Measurements from ENCODE around the gene FYN.

DNA sequence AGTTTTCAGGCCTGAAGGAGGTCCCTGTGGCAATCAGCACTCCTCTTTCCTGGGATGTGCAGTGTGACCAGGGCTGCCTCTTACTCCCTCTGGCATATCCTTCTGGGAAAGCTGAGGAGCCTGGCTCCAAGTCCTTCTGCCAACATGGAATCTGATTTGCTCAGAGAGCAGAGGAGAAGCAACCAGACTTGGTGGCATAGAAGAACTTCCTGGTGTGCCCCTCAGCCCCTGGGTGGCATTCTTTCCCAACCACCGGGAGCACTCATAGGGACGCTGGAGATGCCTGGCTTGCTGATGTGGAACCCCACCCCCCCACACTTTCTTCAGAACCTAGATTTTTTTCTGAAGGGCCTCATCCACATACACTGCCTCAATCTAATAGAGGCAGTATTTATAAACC lies 160.0 kb downstream of the FYN start:
- TF ChIP-seq, protein P1, sequence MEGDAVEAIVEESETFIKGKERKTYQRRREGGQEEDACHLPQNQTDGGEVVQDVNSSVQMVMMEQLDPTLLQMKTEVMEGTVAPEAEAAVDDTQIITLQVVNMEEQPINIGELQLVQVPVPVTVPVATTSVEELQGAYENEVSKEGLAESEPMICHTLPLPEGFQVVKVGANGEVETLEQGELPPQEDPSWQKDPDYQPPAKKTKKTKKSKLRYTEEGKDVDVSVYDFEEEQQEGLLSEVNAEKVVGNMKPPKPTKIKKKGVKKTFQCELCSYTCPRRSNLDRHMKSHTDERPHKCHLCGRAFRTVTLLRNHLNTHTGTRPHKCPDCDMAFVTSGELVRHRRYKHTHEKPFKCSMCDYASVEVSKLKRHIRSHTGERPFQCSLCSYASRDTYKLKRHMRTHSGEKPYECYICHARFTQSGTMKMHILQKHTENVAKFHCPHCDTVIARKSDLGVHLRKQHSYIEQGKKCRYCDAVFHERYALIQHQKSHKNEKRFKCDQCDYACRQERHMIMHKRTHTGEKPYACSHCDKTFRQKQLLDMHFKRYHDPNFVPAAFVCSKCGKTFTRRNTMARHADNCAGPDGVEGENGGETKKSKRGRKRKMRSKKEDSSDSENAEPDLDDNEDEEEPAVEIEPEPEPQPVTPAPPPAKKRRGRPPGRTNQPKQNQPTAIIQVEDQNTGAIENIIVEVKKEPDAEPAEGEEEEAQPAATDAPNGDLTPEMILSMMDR (IDR thresholded peaks at IDR 0.05; ENCODE audit: low read depth, low read length) = no peak
- TF ChIP-seq, protein P2, sequence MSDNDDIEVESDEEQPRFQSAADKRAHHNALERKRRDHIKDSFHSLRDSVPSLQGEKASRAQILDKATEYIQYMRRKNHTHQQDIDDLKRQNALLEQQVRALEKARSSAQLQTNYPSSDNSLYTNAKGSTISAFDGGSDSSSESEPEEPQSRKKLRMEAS (IDR thresholded peaks at IDR 0.05; ENCODE audit: low read depth, low read length) = no peak
- TF ChIP-seq POLR2A (IDR thresholded peaks at IDR 0.05; ENCODE audit: extremely low read depth, insufficient read length) = no peak
- no peak for TF ChIP-seq MYC (IDR thresholded peaks at IDR 0.05; ENCODE audit: low read depth, low read length)
